ENCODE results near the gene MRPL37. TPM values are rescaled to one million over a fixed set of nuclear protein-coding genes. Genes with fewer than 3 reads are reported as not detected.

Gene MRPL37
- total RNA-seq, 1 donor from 2014 or later: 89.9 TPM

GRCh38 chr1:54262244-54262643, 62.3 kb downstream of the MRPL37 start:
- intact Hi-C loops (cut with micrococcal nuclease): no loop called here

DNA sequence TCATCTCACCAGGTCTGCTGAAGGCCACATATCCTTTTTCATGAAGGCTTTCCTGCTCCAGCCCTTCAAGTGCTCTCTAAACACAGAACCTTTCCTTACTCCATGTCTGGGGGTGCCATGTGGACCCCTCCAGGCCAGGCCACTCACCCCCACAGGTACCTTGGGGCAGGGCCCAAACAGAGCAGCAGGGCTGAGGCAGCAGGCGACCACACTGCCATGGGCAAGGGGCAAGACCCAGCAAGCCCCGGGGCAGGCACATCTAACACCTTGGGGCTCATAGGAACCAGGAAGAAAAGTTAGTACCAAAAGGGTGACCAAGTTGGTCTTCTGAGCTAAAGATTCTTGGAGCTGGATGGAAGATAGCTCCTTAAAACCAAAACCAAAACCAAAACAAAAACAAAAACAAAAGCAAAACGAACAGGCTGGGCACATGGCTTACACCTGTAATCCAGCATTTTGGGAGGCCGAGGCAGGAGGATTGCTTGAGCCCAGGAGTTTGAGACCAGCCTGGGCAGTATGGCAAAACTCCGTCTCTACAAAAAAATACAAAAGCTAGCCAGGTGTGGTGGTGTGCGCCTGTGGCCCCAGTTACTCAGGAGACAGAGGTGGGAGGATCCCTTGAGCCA, 63.7 kb downstream of the MRPL37 start:
- intact Hi-C loops (cut with micrococcal nuclease): no loop called here

DNA sequence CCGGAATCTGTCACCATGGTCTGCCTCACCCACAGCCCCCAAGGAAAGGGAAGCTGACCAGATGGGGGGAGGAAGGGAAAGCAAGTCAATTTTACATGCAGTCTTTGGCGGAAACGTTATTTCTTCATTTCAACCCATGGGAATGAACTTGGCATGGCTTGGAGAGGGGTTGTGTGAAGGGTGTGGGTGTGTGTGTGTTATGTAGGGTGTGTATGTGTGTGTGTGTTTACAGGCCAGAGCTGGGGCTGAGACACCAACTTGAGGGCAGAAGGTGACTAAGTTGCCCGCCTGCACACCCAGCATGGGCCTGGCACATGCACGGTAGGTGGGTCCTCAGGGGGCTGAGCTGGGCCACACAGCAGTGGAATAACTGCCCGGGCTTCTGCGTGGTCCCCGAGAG, 65.2 kb downstream of the MRPL37 start:
- intact Hi-C loops (cut with micrococcal nuclease): no loop called here

- intact Hi-C loops (cut with micrococcal nuclease): no loop called here
Measured at GRCh38 chr1:54265659-54266058, 65.7 kb downstream of the MRPL37 start.

DNA sequence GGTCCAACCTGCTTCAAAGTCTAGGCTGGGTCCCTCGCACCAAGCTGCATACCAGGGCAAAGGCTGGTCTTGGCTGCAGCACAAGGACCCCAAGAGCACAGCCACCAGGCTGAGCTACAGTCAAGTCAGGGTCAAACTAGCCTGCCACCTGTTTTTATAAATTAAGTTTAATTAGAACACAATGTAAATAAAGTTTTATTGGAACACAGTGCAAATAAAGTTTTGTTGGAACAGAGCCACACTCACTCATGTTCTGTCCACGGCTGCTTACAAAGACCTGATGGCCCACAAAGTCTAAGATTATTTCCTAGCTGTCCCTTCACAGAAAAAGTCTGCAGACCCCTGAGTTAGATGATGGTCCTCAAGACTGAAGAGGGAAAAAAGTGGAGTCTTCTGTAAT, 66.2 kb downstream of the MRPL37 start:
- intact Hi-C loops (cut with micrococcal nuclease): no loop called here

- intact Hi-C loops (cut with micrococcal nuclease): no loop called here
Measured at GRCh38 chr1:54266908-54267307, 66.9 kb downstream of the MRPL37 start.

Other genes with a start within 250 kb of the MRPL37 start
- not detected in 2 replicates for gene LDLRAD1, start 182.0 kb upstream of the MRPL37 start, total RNA-seq
- gene TMEM59, start 147.0 kb upstream of the MRPL37 start, total RNA-seq: 194 and 203 TPM in 2 replicates
- gene TCEANC2, start 146.6 kb upstream of the MRPL37 start, total RNA-seq: 9.9 and 11.8 TPM in 2 replicates
- not detected in 2 replicates for gene CDCP2, start 47.2 kb upstream of the MRPL37 start, total RNA-seq
- 7.7 and 8.7 TPM in 2 replicates for gene CYB5RL, start 137 bp upstream of the MRPL37 start, total RNA-seq
- 140 and 143 TPM in 2 replicates for gene SSBP3, start 206.2 kb downstream of the MRPL37 start, total RNA-seq